Activated CD4-positive, alpha-beta T cell treated with anti-CD3 and anti-CD28 coated beads, Interleukin-2, Interleukin-6, amounts not matched to agents 100 ng/mL and 50 ng/mL, durations not matched to agents 16 hours and 8 hours (primary cell): ENCODE measurements around the gene CUL4A.
"Not testable (repeated sequence)": the region's sequence is repeated elsewhere in the genome, so short reads cannot be mapped to it uniquely, and the experiment has no call there.

Experiments used
- DNase-seq: peaks from one replicate; pipeline ENCODE4 v3.0.0-alpha.2; 2020

Gene CUL4A

GRCh38 chr13:113245849-113246796 lies 36.7 kb downstream of the CUL4A start:
- DNase-seq: no peak

GRCh38 chr13:113252516-113253095 lies 43.2 kb downstream of the CUL4A start:
- no peak for DNase-seq

DNA sequence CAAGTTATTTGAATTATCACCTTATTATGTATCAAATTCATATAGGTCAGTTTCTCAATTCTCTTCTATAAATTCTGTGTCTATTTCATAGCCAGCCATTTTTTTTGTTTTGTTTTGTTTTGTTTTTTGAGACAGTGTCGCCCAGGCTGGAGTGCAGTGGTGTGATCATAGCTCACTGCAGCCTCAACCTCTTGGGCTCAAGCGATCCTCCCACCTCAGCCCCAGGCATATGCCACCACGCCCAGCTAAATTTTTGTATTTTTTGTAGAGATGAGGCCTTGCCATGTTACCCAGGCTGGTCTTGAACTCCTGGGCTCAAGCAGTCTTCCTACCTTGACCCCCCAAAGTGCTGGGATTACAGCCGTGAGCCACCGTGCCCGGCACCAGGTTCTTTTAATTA lies 48.5 kb downstream of the CUL4A start:
- DNase-seq: not testable (repeated sequence)

GRCh38 chr13:113258321-113259054 lies 49.1 kb downstream of the CUL4A start:
- no peak for DNase-seq

GRCh38 chr13:113260996-113261395 lies 51.6 kb downstream of the CUL4A start:
- DNase-seq: no peak

DNA sequence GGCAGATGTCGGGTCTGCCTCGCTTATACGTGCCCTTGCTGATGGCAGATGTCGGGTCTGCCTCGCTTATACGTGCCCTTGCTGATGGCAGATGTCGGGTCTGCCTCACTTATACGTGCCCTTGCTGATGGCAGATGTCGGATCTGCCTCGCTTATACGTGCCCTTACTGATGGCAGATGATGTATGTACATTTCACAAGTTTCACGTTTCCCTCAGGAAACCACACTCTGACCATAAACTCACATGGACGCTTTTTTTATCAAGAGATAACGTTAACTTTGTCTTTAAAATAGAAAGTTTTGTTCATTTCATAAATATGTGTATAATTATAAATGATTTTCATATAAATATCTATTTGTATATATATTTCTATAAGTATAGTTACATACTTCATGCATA lies 53.6 kb downstream of the CUL4A start:
- DNase-seq: not testable (repeated sequence)

DNA sequence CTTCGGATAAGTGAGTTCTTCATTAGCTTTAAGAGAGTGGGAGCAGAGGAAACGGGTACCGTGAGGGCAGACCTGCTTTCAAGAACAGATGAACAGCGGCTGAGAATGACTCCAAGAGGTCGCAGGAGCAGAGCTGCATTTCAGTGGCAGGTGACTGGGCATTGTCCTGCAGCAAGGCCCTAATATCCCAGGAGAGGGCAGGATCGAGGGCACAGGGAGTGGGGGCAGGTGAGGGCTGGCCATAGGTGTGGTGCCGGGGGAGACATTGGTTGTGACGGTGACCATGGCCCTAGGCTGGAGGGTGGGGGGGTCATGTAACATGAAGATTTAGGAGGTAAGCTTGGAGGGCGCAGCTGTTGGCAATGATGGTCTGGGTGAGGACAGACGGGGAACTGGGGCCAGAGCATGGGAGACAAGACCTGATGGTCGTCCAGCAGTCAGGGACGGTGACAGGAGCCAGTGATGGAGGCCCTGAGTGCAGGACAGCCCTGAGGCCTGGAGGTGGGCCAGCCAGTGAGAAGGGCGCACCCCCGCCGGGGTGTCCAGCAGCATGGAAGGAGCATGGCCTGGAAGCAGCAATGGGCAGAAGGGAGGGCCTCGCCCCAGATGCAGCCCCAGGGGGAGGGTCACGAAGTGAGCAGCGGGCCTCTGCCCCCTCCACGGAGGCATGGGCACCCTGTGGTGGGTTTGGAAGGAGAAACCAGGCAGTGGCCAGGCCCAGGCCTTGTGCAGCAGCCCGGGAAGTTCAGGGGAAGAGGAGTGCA lies 58.4 kb downstream of the CUL4A start:
- DNase-seq: no peak

GRCh38 chr13:113272031-113272430 lies 62.6 kb downstream of the CUL4A start:
- DNase-seq: no peak

- no peak for DNase-seq
Measured at GRCh38 chr13:113272701-113273181, 63.3 kb downstream of the CUL4A start.

DNA sequence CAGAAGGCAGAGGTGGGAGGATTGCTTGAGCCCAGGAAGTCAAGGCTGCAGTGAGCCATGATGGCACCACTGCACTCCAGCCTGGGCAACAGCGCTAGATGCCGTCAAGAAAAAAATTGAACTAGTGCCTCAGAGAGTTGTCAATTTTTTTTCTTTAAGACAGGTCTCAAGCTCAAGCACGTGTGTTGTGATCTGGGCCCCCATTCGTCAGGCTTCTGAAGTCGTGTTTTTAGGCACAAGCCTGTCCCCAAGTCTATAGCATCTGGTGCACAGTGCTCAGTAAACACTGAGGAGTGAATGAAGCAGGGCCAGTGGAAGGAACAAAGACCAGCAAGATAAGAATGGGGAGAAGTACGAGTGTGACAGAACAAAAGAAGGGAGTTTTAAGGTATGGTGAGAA lies 63.9 kb downstream of the CUL4A start:
- no peak for DNase-seq

DNA sequence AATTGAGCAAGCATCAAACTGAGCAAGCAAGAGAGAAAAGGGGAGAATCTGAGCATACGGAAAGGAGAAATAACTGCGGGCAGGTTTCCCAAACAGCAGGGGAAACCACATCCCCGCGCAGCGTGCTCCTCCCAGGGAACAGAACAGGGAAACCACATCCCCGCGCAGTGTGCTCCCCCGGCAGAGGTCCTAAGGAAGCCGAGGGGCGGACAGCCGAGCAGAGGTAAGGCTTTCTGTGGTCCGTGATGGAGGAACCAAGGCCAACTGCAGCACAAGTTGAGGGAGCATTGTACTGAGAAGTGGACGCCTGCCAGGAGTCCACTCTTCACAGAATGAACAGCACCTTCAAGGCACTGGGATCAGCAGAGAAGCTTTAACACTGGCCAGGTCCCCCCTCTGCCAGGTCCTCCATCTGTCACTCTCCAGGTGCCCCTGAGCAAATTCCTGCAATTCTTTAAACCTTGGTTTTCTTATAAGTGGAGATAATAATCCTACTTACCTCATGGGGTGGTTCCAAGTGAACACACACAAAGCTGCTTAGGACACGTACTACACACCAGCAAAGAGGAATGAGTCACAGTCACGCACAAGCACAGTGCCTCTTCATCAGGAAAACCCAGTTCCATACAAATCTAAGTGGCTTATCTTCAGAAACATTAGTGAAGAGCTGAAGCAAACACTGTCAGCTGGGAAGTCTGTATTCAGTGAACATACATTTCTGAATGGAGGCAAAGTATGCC lies 64.6 kb downstream of the CUL4A start:
- no peak for DNase-seq

DNA sequence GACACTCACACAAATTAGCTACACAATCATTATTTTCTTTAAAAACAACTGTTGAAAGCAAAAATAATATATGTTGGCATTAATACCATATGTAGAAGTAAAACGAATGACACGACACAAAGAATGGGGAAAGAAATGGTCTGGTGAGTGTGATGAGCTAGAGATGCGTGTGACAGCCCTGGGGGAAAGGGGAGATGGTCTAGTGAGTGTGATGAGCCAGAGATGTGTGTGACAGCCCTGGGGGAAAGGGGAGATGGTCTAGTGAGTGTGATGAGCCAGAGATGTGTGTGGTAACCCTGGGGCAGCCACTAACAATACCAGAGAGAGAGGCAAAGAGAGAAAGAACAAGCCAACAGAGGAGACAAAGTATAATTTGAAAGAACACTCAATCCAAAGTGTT lies 65.3 kb downstream of the CUL4A start:
- DNase-seq: no peak

- peak; percentile 19 for DNase-seq
Measured at GRCh38 chr13:113275387-113275786, 66.0 kb downstream of the CUL4A start.

- DNase-seq: no peak
Measured at GRCh38 chr13:113280126-113280525, 70.7 kb downstream of the CUL4A start.

- DNase-seq: no peak
Measured at GRCh38 chr13:113283904-113284303, 74.5 kb downstream of the CUL4A start.

GRCh38 chr13:113288880-113289279 lies 79.5 kb downstream of the CUL4A start:
- no peak for DNase-seq

DNA sequence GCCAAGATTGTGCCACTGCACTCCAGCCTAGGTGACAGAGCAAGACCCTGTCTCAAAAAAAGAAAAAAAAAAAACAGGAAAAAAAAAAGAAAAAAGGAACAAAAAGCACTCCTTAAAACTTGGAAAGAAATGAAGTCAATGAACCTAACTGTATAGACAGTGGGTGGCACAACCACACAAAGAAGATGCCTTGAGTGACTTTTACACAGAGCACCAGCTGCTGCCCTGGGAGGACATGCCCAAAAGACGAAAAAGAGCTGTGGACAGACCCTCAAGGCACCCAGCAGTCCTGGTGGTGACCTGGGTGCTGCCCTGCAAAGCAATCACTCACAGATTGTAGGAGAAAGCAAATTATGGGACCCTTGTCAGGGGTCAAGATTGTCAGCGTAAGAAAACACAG lies 81.7 kb downstream of the CUL4A start:
- DNase-seq: no peak

DNA sequence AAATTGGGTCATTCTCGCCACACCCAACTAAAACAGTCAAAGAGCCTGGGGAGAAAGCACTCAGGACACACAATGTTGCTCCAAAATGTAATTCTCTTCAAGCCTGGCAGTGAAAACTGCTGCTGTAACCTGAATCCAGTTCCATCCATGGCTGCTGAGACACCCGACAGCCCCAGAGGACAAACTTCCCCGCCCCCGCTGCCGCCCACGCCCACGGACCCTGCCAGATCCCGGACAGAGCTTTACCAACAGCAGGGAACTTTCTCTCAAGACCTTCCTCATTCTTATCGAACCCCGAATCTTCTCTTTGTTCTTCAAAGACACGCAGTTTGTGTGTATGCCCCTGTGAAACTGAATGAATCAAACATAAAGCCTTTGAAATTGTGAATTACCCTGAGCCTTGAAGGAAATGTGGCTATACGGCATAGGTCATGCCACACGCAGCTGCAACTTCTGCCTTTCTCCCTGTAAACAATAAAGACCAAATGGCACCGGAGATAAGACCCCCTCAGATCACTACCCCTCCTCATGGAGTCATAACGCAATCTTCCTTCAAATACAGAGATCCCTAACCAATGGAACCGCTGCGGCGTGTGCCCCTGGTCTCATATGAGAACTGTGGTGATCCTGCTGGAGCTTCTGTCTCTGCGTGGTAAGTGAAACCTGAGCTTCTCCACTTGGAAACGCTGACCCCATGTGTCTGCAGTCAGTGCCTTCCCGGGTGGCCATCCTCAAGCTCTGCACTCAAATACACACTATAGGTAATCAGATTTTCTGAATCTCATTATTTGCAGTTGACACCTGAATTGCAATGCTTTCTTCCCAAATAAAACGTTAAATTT lies 82.8 kb downstream of the CUL4A start:
- DNase-seq: peak; percentile 9

DNA sequence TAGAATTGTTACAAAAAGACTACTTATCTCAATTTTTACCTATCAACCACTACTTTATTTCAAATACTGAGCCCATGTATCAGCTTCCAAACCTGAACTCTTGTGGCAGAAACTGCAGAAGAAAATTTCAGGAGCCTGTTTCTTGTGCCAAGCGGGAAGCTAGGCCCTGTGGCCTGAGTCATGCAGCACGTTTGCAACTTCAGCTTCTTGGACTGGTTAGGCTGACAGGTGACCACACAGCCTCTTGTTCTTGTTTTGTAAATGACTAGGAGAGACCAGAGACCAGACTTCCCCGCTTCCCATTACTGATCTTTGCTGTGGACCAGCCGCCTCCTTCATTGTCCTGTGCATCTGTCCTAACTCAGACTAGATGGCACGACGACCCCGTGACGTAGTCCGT lies 84.3 kb downstream of the CUL4A start:
- no peak for DNase-seq

GRCh38 chr13:113295776-113296175 lies 86.4 kb downstream of the CUL4A start:
- DNase-seq: no peak

DNA sequence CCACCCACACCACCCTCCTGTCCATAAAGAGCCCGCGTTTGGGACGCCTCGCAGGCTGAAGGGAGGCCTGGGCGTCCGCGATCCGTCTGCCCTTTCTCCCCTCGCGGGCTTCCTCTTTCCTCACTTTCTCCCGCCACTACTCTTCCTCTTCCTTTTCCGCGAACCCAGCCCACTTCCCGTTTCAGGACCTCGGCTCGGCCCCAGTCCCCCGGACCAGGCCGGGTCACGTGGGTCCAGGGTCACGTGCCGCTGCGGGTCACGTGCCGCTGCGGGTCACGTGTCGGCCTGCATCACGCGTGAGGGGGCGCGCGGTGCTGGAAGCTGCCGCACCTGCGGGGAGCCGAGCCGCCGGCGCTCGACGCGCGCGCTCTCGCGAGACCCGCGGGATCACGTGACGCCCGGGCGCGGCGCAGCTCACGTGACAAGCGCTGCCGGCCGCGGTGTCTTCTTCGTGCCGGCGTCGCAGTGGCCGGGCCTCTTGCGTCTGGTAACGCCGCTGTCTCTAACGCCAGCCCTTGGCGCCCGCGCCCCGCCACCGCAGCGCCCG lies 87.5 kb downstream of the CUL4A start, which contains the start of gene LAMP1:
Gene LAMP1, plus strand, starts transcription at position 417 of the 547 bp plus-strand sequence. CDS start 196 bp downstream, outside the sequence.
- peak; percentile 99 for DNase-seq
